22Rv1 (cell line): ENCODE data around the gene P2RX1.

Source experiments
- H3K27ac ChIP-seq: fragments of 450-650 bp; 2 replicates; pipeline ENCODE4 v1.5.1; 2017
- CTCF ChIP-seq: fragments of 450-650 bp; IDR thresholded peaks from 2 replicates; pipeline ENCODE4 v1.5.1; 2017; ENCODE audit warnings: mild to moderate bottlenecking
- ZFX ChIP-seq: fragments of 450-650 bp; IDR thresholded peaks from 2 replicates; pipeline ENCODE4 v1.6.1; 2017; ENCODE audit warnings: antibody characterized with exemption, borderline replicate concordance

The P2RX1 gene

GRCh38 chr17:3940965-3941698 lies 24.9 kb upstream of the P2RX1 start:
- no peak overlapping the region for H3K27ac ChIP-seq
- TF ChIP-seq ZFX = no peak
- no peak for TF ChIP-seq CTCF

DNA sequence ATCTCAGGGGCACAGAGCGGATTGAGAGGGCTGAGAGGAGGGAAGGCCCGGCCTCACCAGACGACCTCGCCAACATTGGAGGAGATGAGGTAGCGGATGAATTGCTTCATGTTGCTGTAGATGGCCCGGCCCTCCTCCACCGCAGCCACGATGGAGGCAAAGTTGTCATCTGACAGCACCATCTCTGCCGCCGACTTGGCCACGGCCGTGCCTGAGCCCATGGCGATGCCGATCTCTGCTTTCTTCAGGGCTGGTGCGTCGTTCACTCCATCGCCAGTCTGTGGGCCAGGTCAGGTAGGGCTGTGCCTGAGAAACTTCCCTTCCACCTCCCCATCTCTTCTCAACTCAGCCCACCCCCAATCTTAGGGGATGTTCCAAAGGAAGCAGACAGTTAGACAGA lies 21.1 kb upstream of the P2RX1 start:
- H3K27ac ChIP-seq = no peak overlapping the region
- no peak for TF ChIP-seq ZFX
- TF ChIP-seq CTCF = no peak

DNA sequence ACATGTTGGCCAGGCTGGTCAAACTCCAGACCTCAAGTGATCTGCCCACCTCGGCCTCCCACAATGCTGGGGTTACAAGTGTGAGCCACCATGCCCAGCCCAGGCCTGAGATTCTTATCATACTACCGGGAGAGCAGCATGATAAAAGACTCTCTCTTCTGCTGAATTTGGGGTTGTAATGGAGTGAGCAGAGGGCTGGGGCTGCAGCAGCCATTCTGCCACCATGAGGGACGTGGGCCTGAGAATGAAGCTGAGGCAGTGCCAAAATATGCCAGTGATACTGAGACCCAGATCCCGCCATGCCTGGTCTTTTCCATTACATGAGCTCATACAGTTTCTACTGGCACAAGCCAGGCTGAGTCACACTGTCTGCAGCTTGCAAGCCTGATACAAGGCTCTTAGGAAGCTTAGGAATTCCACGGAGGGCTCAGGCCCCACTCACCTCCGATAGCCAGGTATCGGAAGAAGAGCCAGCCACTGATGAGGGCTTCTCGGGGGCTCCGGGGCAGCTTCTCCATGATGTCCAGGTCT lies 19.6 kb upstream of the P2RX1 start:
- no peak overlapping the region for H3K27ac ChIP-seq
- TF ChIP-seq ZFX (no peak), CTCF (no peak)

GRCh38 chr17:3935140-3935542 lies 18.9 kb upstream of the P2RX1 start:
- H3K27ac ChIP-seq = no peak overlapping the region
- no peak for TF ChIP-seq ZFX
- peak; percentile 92 for TF ChIP-seq CTCF

- TF ChIP-seq ZFX (no peak), CTCF (no peak)
- H3K27ac ChIP-seq = no peak overlapping the region
Measured at GRCh38 chr17:3929764-3930163, 13.5 kb upstream of the P2RX1 start.

GRCh38 chr17:3929181-3929580 lies 12.9 kb upstream of the P2RX1 start:
- H3K27ac ChIP-seq = no peak overlapping the region
- no peak for TF ChIP-seq ZFX
- no peak for TF ChIP-seq CTCF

GRCh38 chr17:3928406-3928805 lies 12.1 kb upstream of the P2RX1 start:
- H3K27ac ChIP-seq = no peak overlapping the region
- no peak for TF ChIP-seq CTCF
- no peak for TF ChIP-seq ZFX
